HepG2 (cell line): ENCODE data around the gene ALOX15. TPM values are rescaled to one million over a fixed set of nuclear protein-coding genes. Genes with fewer than 3 reads are reported as not detected.

Experiments
- ATAC-seq: fragments of 200-7000 bp; cut with Tn5 transposase; 3 replicates; pipeline ENCODE4 v1.9.1; 2020; ENCODE audit warnings: mild to moderate bottlenecking, moderate library complexity
- BruUV-seq: library from RNA; stranded (reverse); fragments of 400-500 nt; replicated peaks from 2 replicates; lab custom pipeline; 2021; lab: Mats Ljungman, UMichigan
- CTCF ChIA-PET: fragments of 300-600 bp; formaldehyde crosslinking; extraction: SDS; loops from one replicate; lab custom pipeline; 2021; ENCODE audit warnings: low total read pairs, inconsistent platforms, low intra/inter-chr PET ratio; lab: Yijun Ruan, JAX
- POLR2A ChIA-PET: fragments of 350-600 bp; sonication (Branson Sonifier 250); formaldehyde crosslinking; loops from one replicate; lab custom pipeline; 2020; ENCODE audit warnings: antibody characterized with exemption, inconsistent platforms; lab: Yijun Ruan, JAX
- DNase-seq: peaks from one replicate; pipeline ENCODE4 v3.0.0-alpha.2; 2015; ENCODE audit warnings: low spot score
- FAIRE-seq: peaks from 3 replicates; lab custom pipeline; 2011; peaks lifted over from hg19 to GRCh38; lab: Jason Lieb, UNC
- H2AFZ ChIP-seq: one replicate; pipeline ENCODE4 v1.6.1; 2011; ENCODE audit warnings: low read length, inconsistent platforms
- H3K27ac ChIP-seq: fragments of 300-600 bp; 3 replicates; pipeline ENCODE4 v1.8.0; 2011; ENCODE audit warnings: mixed run types, mild to moderate bottlenecking, mixed read lengths, low read length, inconsistent platforms; ENCODE audit not compliant: insufficient read depth; ENCODE audit errors: extremely low read length
- H3K27me3 ChIP-seq, 2 experiments: fragments of 200-600 bp in 1 of 2; 2 replicates in 1 of 2; 3 replicates in 1 of 2; pipeline versions ENCODE4 v1.6.0 to v1.8.0; 2011; ENCODE audit warnings: low read length in 2 of 2, mild to moderate bottlenecking in 2 of 2, moderate library complexity in 2 of 2, inconsistent platforms in 1 of 2; ENCODE audit not compliant: insufficient read depth in 2 of 2, control insufficient read depth in 1 of 2
- H3K36me3 ChIP-seq, 2 experiments: fragments of 200-600 bp in 1 of 2; replicated peaks in 1 of 2; 2 replicates in 1 of 2; 3 replicates in 1 of 2; pipeline versions ENCODE4 v1.5.1 to v1.8.0; 2011; ENCODE audit warnings: low read length in 2 of 2, inconsistent platforms in 1 of 2; ENCODE audit not compliant: insufficient read depth in 2 of 2, control insufficient read depth in 1 of 2
- H3K4me1 ChIP-seq: 2 replicates; pipeline ENCODE4 v1.5.1; 2012; ENCODE audit warnings: low read length, inconsistent platforms; ENCODE audit not compliant: insufficient read depth
- H3K4me2 ChIP-seq: 2 replicates; pipeline ENCODE4 v1.6.0; 2011; ENCODE audit warnings: low read depth, low read length, inconsistent platforms
- H3K4me3 ChIP-seq, 3 experiments: fragments of 200-600 bp in 1 of 3; sonication (generic), shearing (Covaris generic) in 1 of 3; replicated peaks in 1 of 3; 2 replicates each; pipeline ENCODE4 v1.5.1; 2011 to 2016; ENCODE audit warnings: low read length in 3 of 3, inconsistent platforms in 2 of 3, low read depth in 2 of 3, mild to moderate bottlenecking in 2 of 3, control low read depth in 1 of 3, mixed read lengths in 1 of 3; ENCODE audit not compliant: insufficient read depth in 1 of 3
- H3K79me2 ChIP-seq: one replicate; pipeline ENCODE4 v1.6.1; 2011; ENCODE audit warnings: low read length, inconsistent platforms; ENCODE audit not compliant: insufficient read depth
- H3K9ac ChIP-seq: 2 replicates; pipeline ENCODE4 v1.6.0; 2011; ENCODE audit warnings: mild to moderate bottlenecking, low read depth, low read length, inconsistent platforms; ENCODE audit not compliant: insufficient read depth
- H3K9me3 ChIP-seq: 2 replicates; pipeline ENCODE4 v1.5.1; 2012; ENCODE audit warnings: mild to moderate bottlenecking, low read length
- H4K20me1 ChIP-seq: 2 replicates; pipeline ENCODE4 v1.6.0; 2011; ENCODE audit warnings: inconsistent platforms, mild to moderate bottlenecking, low read length, moderate library complexity; ENCODE audit not compliant: insufficient read depth
- AGO2 ChIP-seq: fragments of 200-400 bp; formaldehyde crosslinking; optimal IDR thresholded peaks from 2 replicates; pipeline ENCODE3; 2017; ENCODE audit warnings: mild to moderate bottlenecking, low read depth, low read length, moderate library complexity
- GATAD2A ChIP-seq: IDR thresholded peaks from 2 replicates; pipeline ENCODE4 v1.6.1; 2016
- JUN ChIP-seq: sonication (generic); formaldehyde crosslinking; IDR thresholded peaks from 2 replicates; pipeline ENCODE4 v1.4.0; 2020; ENCODE audit warnings: mild to moderate bottlenecking, missing genetic modification reagents
- MXD1 ChIP-seq: sonication (generic); formaldehyde crosslinking; IDR thresholded peaks from 2 replicates; pipeline ENCODE4 v1.4.0; 2020; ENCODE audit warnings: mild to moderate bottlenecking, missing genetic modification reagents
- RXRA ChIP-seq: sonication (generic); formaldehyde crosslinking; IDR thresholded peaks from 2 replicates; pipeline ENCODE4 v1.5.1; 2020; ENCODE audit warnings: missing genetic modification reagents
- SATB2 ChIP-seq: sonication (generic); formaldehyde crosslinking; IDR thresholded peaks from 2 replicates; pipeline ENCODE4 v1.5.0; 2020; ENCODE audit warnings: missing genetic modification reagents
- UBTF ChIP-seq: sonication (generic); formaldehyde crosslinking; IDR thresholded peaks from 2 replicates; pipeline ENCODE4 v1.4.0; 2020; ENCODE audit warnings: mild to moderate bottlenecking, missing genetic modification reagents
- ZBTB43 ChIP-seq: sonication (generic); formaldehyde crosslinking; conservative IDR thresholded peaks from 2 replicates; pipeline ENCODE4 v1.4.0; 2020; ENCODE audit warnings: missing genetic modification reagents
- ZNF737 ChIP-seq: sonication (generic); formaldehyde crosslinking; IDR thresholded peaks from 2 replicates; pipeline ENCODE4 v1.5.0; 2020; ENCODE audit warnings: missing genetic modification reagents, mild to moderate bottlenecking, borderline replicate concordance
- ZSCAN5A ChIP-seq: sonication (generic); formaldehyde crosslinking; IDR thresholded peaks from 2 replicates; pipeline ENCODE4 v1.8.0; 2022; ENCODE audit warnings: mild to moderate bottlenecking, missing genetic modification reagents, borderline replicate concordance
- WGBS: methylation state at CpG from one replicate; pipeline ENCODE4 v1.1.6; 2017; ENCODE audit warnings: low lambda C conversion rate; 5-methylcytosine and 5-hydroxymethylcytosine counted together
- in situ Hi-C: cut with HindIII; loops from 2 replicates; pipeline ENCODE4 v1.10.0; 2017; ENCODE audit warnings: low pct_unique_long_range_greater_than_20kb; ENCODE audit not compliant: extremely low pct_ligation_motif_present
- intact Hi-C: fragments of 100-400 bp; cut with micrococcal nuclease; formaldehyde crosslinking; loops from one replicate; pipeline ENCODE4 v1.10.0; 2022; ENCODE audit not compliant: unreplicated experiment
- polyA plus RNA-seq, 8 experiments: library from polyadenylated mRNA; depleted of rRNA in 3 of 8; stranded (reverse) in 7 of 8; unstranded in 1 of 8; fragments of >200 nt; fragmentation: Illumina TruSeq in 4 of 8; extraction: Trizol in 4 of 8; gene quantifications; 2 replicates each; pipeline versions ENCODE4 v1.2.1 to v1.2.3, GENCODE V29; 2011 to 2016; ENCODE audit warnings: low read depth in 4 of 8, missing spikeins in 1 of 8, mixed read lengths in 1 of 8; ENCODE audit not compliant: insufficient read depth in 1 of 8
- total RNA-seq, 5 experiments: library from RNA; depleted of rRNA; stranded (reverse); fragments of >200 nt; fragmentation: Illumina TruSeq; extraction: Trizol; gene quantifications; 2 replicates each; pipeline ENCODE4 v1.2.3, GENCODE V29; 2016; ENCODE audit warnings: low read depth in 1 of 5

ALOX15 gene
- total and polyA plus RNA-seq, 2 of the 13 experiments (the other 11 are each of a cell fraction or from before 2014, with no cell fraction given) = 0.04 TPM; not detected in 1

GRCh38 chr17:4673986-4674684, 32.7 kb upstream of the ALOX15 start:
- in situ Hi-C loops (no loop called here), intact Hi-C loops (no loop called here)
- Histone ChIP-seq H2AFZ (no peak overlapping the region), H3K27me3 (no peaks in the 10 kb centered on the region), H3K4me2 (no peak overlapping the region), H3K79me2 (no peaks in the 10 kb centered on the region), H4K20me1 (no peaks in the 10 kb centered on the region), H3K36me3 (peaks cover 55 to 77% of the 10 kb centered on the region in 2 experiments), H3K4me3 (no peak overlapping the region), H3K27ac (no peak overlapping the region), H3K9me3 (no peaks in the 10 kb centered on the region), H3K4me1 (peaks cover 9% of the 10 kb centered on the region; the same call in 1 of the 2 replicates), H3K9ac (no peak overlapping the region)
- DNase-seq (no peak), FAIRE-seq (no peak), ATAC-seq (no peak)
- WGBS = 96% methylated on average over 14 of the region's 27 CpGs
- TF ChIP-seq AGO2 = peak; percentile 40
- TF ChIP-seq MXD1 (CRISPR knock-in tag) = no peak
- no TSS peak for BruUV-seq
- POLR2A ChIA-PET = no interaction called here
- CTCF ChIA-PET = no interaction called here

- no peaks in the 10 kb centered on the region for H4K20me1 ChIP-seq
- intact Hi-C loops = no loop called here
- ATAC-seq (0 out of 3 replicates have a peak, but pooled peaks have one; percentile 14), DNase-seq (no peak), FAIRE-seq (no peak)
- H3K36me3 ChIP-seq = peaks cover 51 to 68% of the 10 kb centered on the region in 2 experiments
- no peaks in the 10 kb centered on the region for H3K79me2 ChIP-seq
- CTCF ChIA-PET = no interaction called here
- no peak overlapping the region for H3K4me3 ChIP-seq
- H3K9ac ChIP-seq = no peak overlapping the region
- BruUV-seq = no TSS peak
- in situ Hi-C loops = no loop called here
- H3K9me3 ChIP-seq = no peaks in the 10 kb centered on the region
- no peaks in the 10 kb centered on the region for H3K27me3 ChIP-seq
- POLR2A ChIA-PET = no interaction called here
- no peak overlapping the region for H2AFZ ChIP-seq
- no peak overlapping the region for H3K4me2 ChIP-seq
- H3K4me1 ChIP-seq = no peaks in the 10 kb centered on the region
- no peak overlapping the region for H3K27ac ChIP-seq
- 86% methylated on average over 11 of the region's 11 CpGs for WGBS
- TF ChIP-seq UBTF (no peak), SATB2 (CRISPR knock-in tag) (no peak), ZSCAN5A (no peak), GATAD2A (no peak), ZBTB43 (CRISPR knock-in tag) (no peak), JUN (CRISPR knock-in tag) (no peak), RXRA (no peak), ZNF737 (no peak)
These were observed 31.7 kb upstream of the ALOX15 start for GRCh38 chr17:4673169-4673568.
